ENCODE measurements around the gene PFN3.

Gene PFN3

GRCh38 chr5:177354711-177355110 is 45.8 kb downstream of the PFN3 start:
- Histone ChIP-seq H3K9me3 (ENCODE audit: insufficient read depth, low read length) (no peaks in the 10 kb centered on the region), H3K9ac (ENCODE audit: low read length) (no peak overlapping the region), H2AFZ (ENCODE audit: low read depth, low read length) (no peak overlapping the region), H3K27ac (ENCODE audit: low read length) (no peak overlapping the region), H3K27me3 (ENCODE audit: low read depth, low read length) (no peaks in the 10 kb centered on the region), H4K20me1 (ENCODE audit: insufficient read depth, low read length) (no peaks in the 10 kb centered on the region), H3K4me3 (ENCODE audit: low read length) (no peak overlapping the region), H3K4me1 (ENCODE audit: low read length) (peaks cover 35% of the 10 kb centered on the region), H3K79me2 (ENCODE audit: low read length) (peaks cover 26% of the 10 kb centered on the region), H3K4me2 (ENCODE audit: low read length) (no peak overlapping the region), H3K36me3 (replicated peaks; ENCODE audit: low read depth, low read length) (no peaks in the 10 kb centered on the region)
- TF ChIP-seq EZH2phosphoT487 (IDR thresholded peaks at IDR 0.05; ENCODE audit: low read depth): no peak
- TF ChIP-seq, protein P1, sequence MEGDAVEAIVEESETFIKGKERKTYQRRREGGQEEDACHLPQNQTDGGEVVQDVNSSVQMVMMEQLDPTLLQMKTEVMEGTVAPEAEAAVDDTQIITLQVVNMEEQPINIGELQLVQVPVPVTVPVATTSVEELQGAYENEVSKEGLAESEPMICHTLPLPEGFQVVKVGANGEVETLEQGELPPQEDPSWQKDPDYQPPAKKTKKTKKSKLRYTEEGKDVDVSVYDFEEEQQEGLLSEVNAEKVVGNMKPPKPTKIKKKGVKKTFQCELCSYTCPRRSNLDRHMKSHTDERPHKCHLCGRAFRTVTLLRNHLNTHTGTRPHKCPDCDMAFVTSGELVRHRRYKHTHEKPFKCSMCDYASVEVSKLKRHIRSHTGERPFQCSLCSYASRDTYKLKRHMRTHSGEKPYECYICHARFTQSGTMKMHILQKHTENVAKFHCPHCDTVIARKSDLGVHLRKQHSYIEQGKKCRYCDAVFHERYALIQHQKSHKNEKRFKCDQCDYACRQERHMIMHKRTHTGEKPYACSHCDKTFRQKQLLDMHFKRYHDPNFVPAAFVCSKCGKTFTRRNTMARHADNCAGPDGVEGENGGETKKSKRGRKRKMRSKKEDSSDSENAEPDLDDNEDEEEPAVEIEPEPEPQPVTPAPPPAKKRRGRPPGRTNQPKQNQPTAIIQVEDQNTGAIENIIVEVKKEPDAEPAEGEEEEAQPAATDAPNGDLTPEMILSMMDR (IDR thresholded peaks at IDR 0.05; ENCODE audit: low read depth, low read length): no peak

DNA sequence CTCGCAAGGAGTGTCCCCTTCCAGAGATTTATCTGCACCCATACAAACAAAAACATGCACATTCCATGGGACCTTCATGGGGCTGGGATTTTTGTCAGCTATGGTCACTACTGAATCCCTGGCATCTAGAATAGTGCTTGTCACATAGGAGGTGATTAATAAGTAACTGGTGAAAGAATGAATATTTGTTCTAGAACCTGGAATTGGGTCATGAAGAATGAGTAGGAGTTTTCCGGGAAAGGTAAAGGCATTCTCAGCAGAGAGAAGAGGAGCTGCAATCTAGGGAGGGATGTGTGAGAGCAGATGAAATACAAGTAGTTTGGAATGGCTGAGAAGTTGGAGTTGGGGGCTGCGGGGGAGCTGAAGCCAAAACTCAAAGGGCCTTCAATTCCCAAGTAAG is 46.2 kb downstream of the PFN3 start:
- H3K4me1 ChIP-seq (ENCODE audit: low read length): peaks cover 40% of the 10 kb centered on the region
- no peak overlapping the region for H3K27ac ChIP-seq (ENCODE audit: low read length)
- no peak overlapping the region for H3K4me3 ChIP-seq (ENCODE audit: low read length)

DNA sequence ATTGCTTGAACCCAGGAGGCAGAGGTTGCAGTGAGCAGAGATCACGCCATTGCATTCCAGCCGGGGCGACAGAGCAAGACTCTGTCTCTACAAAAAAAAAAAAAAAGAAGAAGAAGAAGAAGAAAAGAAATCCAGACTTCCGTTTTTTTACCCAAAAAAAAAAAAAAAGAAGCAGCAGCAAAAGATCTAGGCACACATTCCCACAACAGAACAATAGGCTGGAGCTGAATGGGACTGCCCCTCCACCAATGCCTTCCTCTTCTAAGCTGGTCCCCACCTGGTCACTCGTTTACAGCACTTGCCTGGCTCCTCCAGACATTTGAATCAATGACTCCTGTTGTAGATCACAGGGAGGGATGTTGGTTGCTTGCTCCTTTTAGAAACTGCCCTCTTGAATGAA is 47.4 kb downstream of the PFN3 start:
- Histone ChIP-seq H3K4me1 (ENCODE audit: low read length) (peaks cover 31% of the 10 kb centered on the region), H3K36me3 (replicated peaks; ENCODE audit: low read depth, low read length) (no peaks in the 10 kb centered on the region), H3K27me3 (ENCODE audit: low read depth, low read length) (no peaks in the 10 kb centered on the region), H4K20me1 (ENCODE audit: insufficient read depth, low read length) (no peaks in the 10 kb centered on the region), H3K4me3 (ENCODE audit: low read length) (no peak overlapping the region), H3K9me3 (ENCODE audit: insufficient read depth, low read length) (no peaks in the 10 kb centered on the region), H3K27ac (ENCODE audit: low read length) (no peak overlapping the region), H3K9ac (ENCODE audit: low read length) (no peak overlapping the region), H3K79me2 (ENCODE audit: low read length) (peaks cover 28% of the 10 kb centered on the region), H3K4me2 (ENCODE audit: low read length) (no peak overlapping the region), H2AFZ (ENCODE audit: low read depth, low read length) (no peak overlapping the region)
- TF ChIP-seq, protein P1 (IDR thresholded peaks at IDR 0.05; ENCODE audit: low read depth, low read length): no peak
- TF ChIP-seq EZH2phosphoT487 (IDR thresholded peaks at IDR 0.05; ENCODE audit: low read depth): no peak

More for the DNA sequence above, 46.2 kb downstream of the PFN3 start:
- no peaks in the 10 kb centered on the region for H3K9me3 ChIP-seq (ENCODE audit: insufficient read depth, low read length)
- no peak overlapping the region for H3K9ac ChIP-seq (ENCODE audit: low read length)
- TF ChIP-seq EZH2phosphoT487 (IDR thresholded peaks at IDR 0.05; ENCODE audit: low read depth): no peak
- TF ChIP-seq, protein P1 (IDR thresholded peaks at IDR 0.05; ENCODE audit: low read depth, low read length): no peak
- H2AFZ ChIP-seq (ENCODE audit: low read depth, low read length): no peak overlapping the region
- no peaks in the 10 kb centered on the region for H4K20me1 ChIP-seq (ENCODE audit: insufficient read depth, low read length)
- no peak overlapping the region for H3K4me2 ChIP-seq (ENCODE audit: low read length)
- H3K79me2 ChIP-seq (ENCODE audit: low read length): peaks cover 30% of the 10 kb centered on the region
- no peaks in the 10 kb centered on the region for H3K36me3 ChIP-seq (replicated peaks; ENCODE audit: low read depth, low read length)
- no peaks in the 10 kb centered on the region for H3K27me3 ChIP-seq (ENCODE audit: low read depth, low read length)

GRCh38 chr5:177351392-177352329 is 48.8 kb downstream of the PFN3 start, which contains the start of gene LMAN2:
Gene LMAN2, minus strand, starts transcription at chr5:177351668. Its CDS starts 21 bp downstream, at chr5:177351647.
- Histone ChIP-seq H4K20me1 (ENCODE audit: insufficient read depth, low read length) (0 out of 2 replicates have a peak, but pooled peaks cover 6% of the 10 kb centered on the region), H3K4me2 (ENCODE audit: low read length) (peak within 1 kb of the TSS; percentile 97), H3K9me3 (ENCODE audit: insufficient read depth, low read length) (no peaks in the 10 kb centered on the region), H3K36me3 (replicated peaks; ENCODE audit: low read depth, low read length) (peaks cover 6% of the 10 kb centered on the region), H3K79me2 (ENCODE audit: low read length) (peaks cover 41% of the 10 kb centered on the region), H3K4me1 (ENCODE audit: low read length) (peaks cover 22% of the 10 kb centered on the region), H3K9ac (ENCODE audit: low read length) (peak within 1 kb of the TSS; percentile 87), H3K4me3 (ENCODE audit: low read length) (peak within 1 kb of the TSS; percentile 87), H3K27me3 (ENCODE audit: low read depth, low read length) (no peaks in the 10 kb centered on the region), H3K27ac (ENCODE audit: low read length) (peak within 1 kb of the TSS; percentile 88), H2AFZ (ENCODE audit: low read depth, low read length) (peak within 1 kb of the TSS; percentile 97)
- TF ChIP-seq EZH2phosphoT487 (IDR thresholded peaks at IDR 0.05; ENCODE audit: low read depth): no peak

All from OCI-LY3 (cell line).